GM10248 (cell line): ENCODE measurements around the gene HORMAD2.

ENCODE experiments used
- CTCF ChIA-PET: fragments of 300-600 bp; sonication (Branson Sonifier 250); formaldehyde crosslinking; extraction: SDS; loops from one replicate; lab custom pipeline; 2021; ENCODE audit warnings: antibody characterized with exemption; lab: Yijun Ruan, JAX
- POLR2A ChIA-PET: fragments of 350-650 bp; sonication (Branson Sonifier 250); formaldehyde crosslinking; extraction: SDS; loops from one replicate; lab custom pipeline; 2020; ENCODE audit warnings: antibody characterized with exemption; lab: Yijun Ruan, JAX
- DNase-seq: peaks from one replicate; pipeline ENCODE4 v3.0.0; 2012; ENCODE audit errors: extremely low spot score
- CTCF ChIP-seq: IDR thresholded peaks from 2 replicates; pipeline ENCODE4 v1.5.1; 2012; ENCODE audit warnings: mild to moderate bottlenecking, low read depth; ENCODE audit errors: extremely low read depth, missing control alignments, control extremely low read depth

The HORMAD2 gene

GRCh38 chr22:30105483-30105882, 25.2 kb downstream of the HORMAD2 start:
- ChIA-PET POLR2A (interaction anchor here (1.6 kb wide), 1 partner anchor 182 kb away, joined by 4 read pairs; no protein-coding TSS in a partner anchor), CTCF (interaction anchor here (0.7 to 8.8 kb wide), 11 partner anchors 8 to 471 kb away, joined by 3 to 101 read pairs (median 4); partner anchors contain the start of gene CASTOR1)
- no peak for DNase-seq
- no peak for TF ChIP-seq CTCF

DNA sequence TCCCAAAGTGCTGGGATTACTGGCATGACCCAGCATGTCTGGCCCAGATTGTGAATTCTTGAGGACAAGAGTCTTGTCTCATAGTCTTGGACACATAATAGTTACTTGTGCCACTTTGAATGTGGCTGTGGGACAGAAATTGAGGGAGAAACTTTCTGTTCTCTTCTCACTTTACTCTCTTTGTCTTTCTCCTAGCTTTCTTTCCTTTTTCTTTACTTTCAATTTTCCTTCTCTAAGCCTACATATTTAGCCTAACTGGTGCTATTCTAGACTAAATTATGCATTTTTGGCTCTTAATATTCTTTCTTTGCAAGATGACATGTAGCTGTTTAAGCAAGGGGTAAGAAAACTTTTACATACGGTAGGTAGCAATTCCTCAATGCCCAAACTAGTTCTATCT, 33.2 kb downstream of the HORMAD2 start:
- ChIA-PET CTCF (interaction anchor here (0.8 to 2.3 kb wide), 5 partner anchors 9 to 174 kb away, joined by 3 to 13 read pairs (median 4); no protein-coding TSS in a partner anchor), POLR2A (no interaction called here)
- TF ChIP-seq CTCF = no peak
- DNase-seq = no peak

- ChIA-PET CTCF (interaction anchor here (0.8 to 2.9 kb wide), 5 partner anchors 15 to 174 kb away, joined by 3 to 11 read pairs (median 4); no protein-coding TSS in a partner anchor), POLR2A (interaction anchor here (0.6 kb wide), 1 partner anchor 10 kb away, joined by 8 read pairs; no protein-coding TSS in a partner anchor)
- DNase-seq = no peak
- TF ChIP-seq CTCF = no peak
These were observed 34.1 kb downstream of the HORMAD2 start for GRCh38 chr22:30114361-30114760.

DNA sequence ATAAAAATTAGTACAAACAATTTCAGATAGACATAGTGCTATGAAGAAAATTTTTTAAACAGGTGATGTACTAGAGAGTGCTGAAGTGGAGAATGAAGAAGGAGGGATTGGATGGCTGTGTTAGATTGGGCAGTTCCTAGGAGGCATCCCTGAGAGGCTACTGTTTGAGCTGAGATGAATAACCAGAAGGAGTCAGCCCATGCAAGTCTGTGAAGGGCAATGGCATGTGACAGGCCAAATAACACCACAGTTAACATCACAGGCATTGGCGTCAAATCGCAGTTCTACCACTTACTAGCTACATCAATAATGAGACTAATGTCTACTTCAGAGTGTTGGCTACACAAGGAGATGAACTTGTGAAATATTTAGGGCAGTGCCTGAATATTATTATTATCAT, 35.4 kb downstream of the HORMAD2 start:
- POLR2A ChIA-PET = no interaction called here
- no peak for DNase-seq
- CTCF ChIA-PET = interaction anchor here (0.9 to 2.9 kb wide), 6 partner anchors 9 to 272 kb away, joined by 3 to 11 read pairs (median 3); partner anchors contain the start of gene RNF215
- TF ChIP-seq CTCF = no peak

- CTCF ChIA-PET = interaction anchor here (0.9 to 2.9 kb wide), 7 partner anchors 8 to 271 kb away, joined by 3 to 11 read pairs (median 3); partner anchors contain the start of gene RNF215
- POLR2A ChIA-PET = no interaction called here
- TF ChIP-seq CTCF = no peak
- no peak for DNase-seq
These were observed 36.3 kb downstream of the HORMAD2 start for GRCh38 chr22:30116362-30117117.

DNA sequence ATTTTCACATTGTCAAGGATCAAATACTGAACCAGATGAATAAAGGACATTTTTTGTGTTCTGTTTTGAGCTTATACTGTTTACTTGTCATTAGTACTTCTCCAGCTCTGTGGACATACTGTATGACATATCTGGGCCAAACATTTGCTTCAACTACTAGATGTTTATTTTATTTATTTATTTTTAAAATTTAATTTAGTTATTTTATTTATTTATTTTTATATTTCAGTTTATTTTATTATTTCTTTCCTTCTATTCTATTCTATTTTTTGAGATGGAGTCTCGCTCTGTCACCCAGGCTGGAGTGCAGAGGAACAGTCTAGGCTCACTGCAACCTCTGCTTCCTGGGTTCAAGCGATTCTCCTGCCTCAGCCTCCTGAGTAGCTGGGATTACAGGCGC, 37.0 kb downstream of the HORMAD2 start:
- TF ChIP-seq CTCF = no peak
- DNase-seq = no peak
- ChIA-PET POLR2A (no interaction called here), CTCF (interaction anchor here (1.1 to 1.3 kb wide), 2 partner anchors 9 to 123 kb away, joined by 3 to 9 read pairs; no protein-coding TSS in a partner anchor)
